Measurements from ENCODE around the gene ZNF330.

Gene ZNF330

GRCh38 chr4:141246683-141247429 lies 26.2 kb downstream of the ZNF330 start:
- H3K4me3 Mint-ChIP-seq, result no peak overlapping the region
- H3K36me3 Mint-ChIP-seq (ENCODE audit: low read depth), result no peaks in the 10 kb centered on the region
- H3K4me1 Mint-ChIP-seq (ENCODE audit: low read depth), result peaks cover 5% of the 10 kb centered on the region
- H3K9me3 Mint-ChIP-seq, result no peaks in the 10 kb centered on the region
- H3K27ac Mint-ChIP-seq, result no peak overlapping the region
- no peak for DNase-seq (ENCODE audit: low spot score)
- H3K27me3 Mint-ChIP-seq (ENCODE audit: low read depth), result peaks cover 4% of the 10 kb centered on the region

- DNase-seq (ENCODE audit: low spot score), result no peak
- Mint-ChIP-seq H3K36me3 (ENCODE audit: low read depth) (no peaks in the 10 kb centered on the region), H3K4me1 (ENCODE audit: low read depth) (peaks cover 5% of the 10 kb centered on the region), H3K27ac (no peak overlapping the region), H3K27me3 (ENCODE audit: low read depth) (no peaks in the 10 kb centered on the region), H3K9me3 (no peaks in the 10 kb centered on the region), H3K4me3 (no peak overlapping the region)
These were observed 26.7 kb downstream of the ZNF330 start for GRCh38 chr4:141247430-141247780.

GRCh38 chr4:141248029-141248428 lies 27.3 kb downstream of the ZNF330 start:
- no peak overlapping the region for H3K4me3 Mint-ChIP-seq
- no peaks in the 10 kb centered on the region for H3K36me3 Mint-ChIP-seq (ENCODE audit: low read depth)

GRCh38 chr4:141248486-141248885 lies 27.8 kb downstream of the ZNF330 start:
- no peaks in the 10 kb centered on the region for H3K27me3 Mint-ChIP-seq (ENCODE audit: low read depth)
- H3K4me1 Mint-ChIP-seq (ENCODE audit: low read depth), result peaks cover 5% of the 10 kb centered on the region
- H3K4me3 Mint-ChIP-seq, result no peak overlapping the region
- no peaks in the 10 kb centered on the region for H3K9me3 Mint-ChIP-seq
- H3K27ac Mint-ChIP-seq, result no peak overlapping the region
- DNase-seq (ENCODE audit: low spot score), result no peak
- H3K36me3 Mint-ChIP-seq (ENCODE audit: low read depth), result no peaks in the 10 kb centered on the region

More at GRCh38 chr4:141248029-141248428, 27.3 kb downstream of the ZNF330 start:
- no peaks in the 10 kb centered on the region for H3K9me3 Mint-ChIP-seq
- DNase-seq (ENCODE audit: low spot score), result no peak
- H3K27me3 Mint-ChIP-seq (ENCODE audit: low read depth), result no peaks in the 10 kb centered on the region
- no peak overlapping the region for H3K27ac Mint-ChIP-seq
- peaks cover 5% of the 10 kb centered on the region for H3K4me1 Mint-ChIP-seq (ENCODE audit: low read depth)

- Mint-ChIP-seq H3K36me3 (ENCODE audit: low read depth) (no peaks in the 10 kb centered on the region), H3K4me1 (ENCODE audit: low read depth) (no peaks in the 10 kb centered on the region), H3K9me3 (no peaks in the 10 kb centered on the region), H3K27ac (no peak overlapping the region), H3K4me3 (no peak overlapping the region), H3K27me3 (ENCODE audit: low read depth) (peaks cover 3% of the 10 kb centered on the region)
- DNase-seq (ENCODE audit: low spot score), result no peak
These were observed 33.6 kb downstream of the ZNF330 start for GRCh38 chr4:141254326-141254725.

GRCh38 chr4:141255016-141255415 lies 34.3 kb downstream of the ZNF330 start:
- Mint-ChIP-seq H3K9me3 (no peaks in the 10 kb centered on the region), H3K4me3 (no peak overlapping the region), H3K27me3 (ENCODE audit: low read depth) (peaks cover 3% of the 10 kb centered on the region), H3K36me3 (ENCODE audit: low read depth) (no peaks in the 10 kb centered on the region), H3K27ac (no peak overlapping the region), H3K4me1 (ENCODE audit: low read depth) (no peaks in the 10 kb centered on the region)
- DNase-seq (ENCODE audit: low spot score), result no peak

GRCh38 chr4:141258558-141258957 lies 37.9 kb downstream of the ZNF330 start:
- Mint-ChIP-seq H3K9me3 (no peaks in the 10 kb centered on the region), H3K4me1 (ENCODE audit: low read depth) (no peaks in the 10 kb centered on the region), H3K27me3 (ENCODE audit: low read depth) (peaks cover 3% of the 10 kb centered on the region), H3K27ac (no peak overlapping the region), H3K4me3 (no peak overlapping the region), H3K36me3 (ENCODE audit: low read depth) (no peaks in the 10 kb centered on the region)
- no peak for DNase-seq (ENCODE audit: low spot score)

- Mint-ChIP-seq H3K27me3 (ENCODE audit: low read depth) (peaks cover 2% of the 10 kb centered on the region), H3K36me3 (ENCODE audit: low read depth) (no peaks in the 10 kb centered on the region), H3K27ac (no peak overlapping the region), H3K4me1 (ENCODE audit: low read depth) (no peaks in the 10 kb centered on the region), H3K4me3 (no peak overlapping the region), H3K9me3 (no peaks in the 10 kb centered on the region)
- no peak for DNase-seq (ENCODE audit: low spot score)
These were observed 55.1 kb downstream of the ZNF330 start for GRCh38 chr4:141275834-141276233.

- no peaks in the 10 kb centered on the region for H3K36me3 Mint-ChIP-seq (ENCODE audit: low read depth)
- H3K27me3 Mint-ChIP-seq (ENCODE audit: low read depth), result peaks cover 5% of the 10 kb centered on the region
- no peak for DNase-seq (ENCODE audit: low spot score)
- no peak overlapping the region for H3K27ac Mint-ChIP-seq
- no peak overlapping the region for H3K4me3 Mint-ChIP-seq
- no peaks in the 10 kb centered on the region for H3K4me1 Mint-ChIP-seq (ENCODE audit: low read depth)
- no peaks in the 10 kb centered on the region for H3K9me3 Mint-ChIP-seq
These were observed 62.5 kb downstream of the ZNF330 start for GRCh38 chr4:141283152-141283551.

GRCh38 chr4:141283563-141283962 lies 62.9 kb downstream of the ZNF330 start:
- no peaks in the 10 kb centered on the region for H3K36me3 Mint-ChIP-seq (ENCODE audit: low read depth)
- H3K9me3 Mint-ChIP-seq, result no peaks in the 10 kb centered on the region
- H3K4me3 Mint-ChIP-seq, result no peak overlapping the region
- no peaks in the 10 kb centered on the region for H3K4me1 Mint-ChIP-seq (ENCODE audit: low read depth)
- DNase-seq (ENCODE audit: low spot score), result no peak
- no peak overlapping the region for H3K27ac Mint-ChIP-seq
- peaks cover 7% of the 10 kb centered on the region for H3K27me3 Mint-ChIP-seq (ENCODE audit: low read depth)

Data from T-helper 2 cell treated with Interferon-gamma antibody and Interleukin-4, amounts not matched to agents 5 μg/mL and 100 μg/mL, for 36 hours (primary cell).